GM19438 (cell line): ENCODE measurements around the gene TUBB1.

ENCODE experiments used
- ATAC-seq: cut with Tn5 transposase; IDR thresholded peaks from one replicate; pipeline ENCODE4 v1.9.1; 2021; ENCODE audit warnings: low read depth; ENCODE audit not compliant: unreplicated experiment

The TUBB1 gene

DNA sequence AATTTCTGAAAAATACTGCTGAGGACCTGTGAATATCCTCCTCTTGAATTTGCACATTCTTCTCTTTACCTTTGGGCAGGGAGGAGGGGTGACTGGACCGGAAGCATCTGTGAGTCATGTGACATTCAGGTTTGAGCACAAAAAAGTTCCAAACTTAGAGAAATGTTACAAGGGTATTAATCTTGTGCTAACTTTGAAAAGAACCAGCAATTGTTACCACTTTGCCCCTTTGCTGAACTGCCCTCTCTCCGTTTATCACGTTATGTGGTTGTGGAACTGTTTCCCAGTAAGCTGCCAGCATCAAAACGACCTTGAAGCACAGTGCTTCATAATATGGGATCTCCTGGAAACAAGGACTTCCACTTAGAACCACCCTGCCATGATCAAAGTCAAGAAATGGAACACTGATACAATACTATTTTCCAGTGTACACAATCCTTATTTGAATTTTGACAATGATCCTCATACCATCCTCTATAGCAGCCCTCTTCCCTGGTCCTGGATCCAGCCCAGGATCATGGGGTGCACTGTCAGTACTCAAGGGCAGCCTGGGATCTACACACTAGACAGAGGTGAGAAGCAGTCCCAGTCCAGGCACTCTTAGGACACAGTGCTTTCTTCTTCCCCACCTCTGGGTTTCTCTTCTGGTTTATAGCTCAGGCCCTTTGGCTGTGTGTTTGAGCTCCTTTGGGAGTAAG, 2.3 kb upstream of the TUBB1 start:
- no peak for ATAC-seq

DNA sequence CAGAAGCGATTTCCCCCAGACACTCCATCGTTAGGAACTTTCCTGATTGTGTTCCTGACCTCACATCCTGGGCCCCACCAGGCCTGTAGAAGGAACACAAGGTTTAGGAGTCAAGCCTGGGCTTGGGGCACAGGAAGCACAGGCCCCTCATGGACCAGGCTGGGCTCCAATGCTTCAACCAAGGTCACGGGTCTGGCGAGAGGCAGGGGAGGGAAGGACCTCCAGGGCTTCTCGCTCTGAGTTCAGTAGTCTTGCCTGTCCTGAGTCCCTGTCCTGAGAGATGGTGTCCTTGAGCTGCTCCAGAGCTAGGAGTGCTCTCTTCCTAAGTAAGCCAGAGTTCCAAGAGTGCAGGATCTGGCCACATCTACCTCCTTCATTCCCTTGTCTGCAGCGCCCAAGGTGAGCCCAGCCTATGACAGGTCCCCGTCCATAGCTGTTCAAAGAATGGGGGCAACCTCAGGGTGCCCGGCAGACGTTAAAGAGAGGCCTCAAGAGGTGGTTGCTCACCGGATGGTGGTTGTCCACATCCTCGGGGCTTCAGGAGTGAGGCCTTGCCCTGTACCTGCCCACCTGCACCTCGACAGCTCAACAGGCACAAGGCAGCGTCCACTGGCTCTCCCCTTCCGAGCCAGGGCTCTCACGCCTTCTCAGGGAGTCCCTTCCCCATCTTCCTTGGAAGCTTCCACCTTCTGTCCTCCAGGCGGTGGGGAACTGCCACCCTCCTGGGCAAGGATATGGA, 1.6 kb upstream of the TUBB1 start:
- no peak for ATAC-seq

DNA sequence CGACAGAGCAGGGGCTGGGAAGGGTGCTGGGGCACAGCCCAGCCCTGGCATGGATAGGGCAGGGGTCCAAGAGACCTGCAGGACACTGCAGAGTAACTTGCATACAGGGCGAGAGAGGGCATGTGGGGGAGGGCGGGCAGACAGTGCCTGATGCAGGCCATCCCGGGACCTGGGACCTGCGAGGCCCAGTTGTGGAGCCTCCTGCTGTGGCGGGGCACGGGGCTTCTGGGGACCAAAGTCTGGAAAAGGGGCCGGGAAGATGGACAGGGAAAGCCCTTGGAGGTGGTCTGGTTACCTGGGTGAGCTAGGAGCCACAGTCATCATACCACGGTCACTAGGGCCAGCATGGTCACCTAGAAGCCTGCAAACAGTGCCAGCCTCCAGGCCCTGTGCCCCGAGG, 412 bp upstream of the TUBB1 start:
- ATAC-seq, result no peak

DNA sequence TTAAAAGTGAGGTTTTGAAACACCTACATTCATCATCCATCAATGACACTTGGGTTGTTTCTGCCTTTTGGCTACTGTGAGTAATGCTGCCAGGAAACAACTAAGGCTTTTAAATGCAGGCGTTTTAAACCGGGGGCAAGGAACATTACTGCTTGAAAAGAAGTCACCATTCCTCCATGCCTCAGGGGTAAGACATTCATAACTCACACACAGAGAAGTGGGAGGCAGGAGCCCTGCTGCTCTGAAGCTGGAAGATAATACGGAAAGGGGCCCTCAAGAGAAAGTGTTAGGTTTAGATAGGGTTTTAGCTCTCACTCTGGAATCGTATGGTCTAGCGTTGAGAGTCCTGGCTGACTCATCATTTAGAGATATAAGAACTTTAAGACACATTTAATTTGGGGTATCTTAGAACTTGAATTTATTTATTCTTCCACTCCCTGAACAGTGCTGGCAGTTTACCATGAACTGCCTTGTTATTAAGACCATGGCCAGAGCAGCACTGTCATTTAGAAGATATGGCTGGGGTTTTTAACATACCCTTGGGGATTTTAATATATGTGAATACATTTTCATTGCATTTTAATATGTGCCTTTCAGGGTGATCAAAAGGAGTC, 1.8 kb downstream of the TUBB1 start:
- ATAC-seq, result no peak

DNA sequence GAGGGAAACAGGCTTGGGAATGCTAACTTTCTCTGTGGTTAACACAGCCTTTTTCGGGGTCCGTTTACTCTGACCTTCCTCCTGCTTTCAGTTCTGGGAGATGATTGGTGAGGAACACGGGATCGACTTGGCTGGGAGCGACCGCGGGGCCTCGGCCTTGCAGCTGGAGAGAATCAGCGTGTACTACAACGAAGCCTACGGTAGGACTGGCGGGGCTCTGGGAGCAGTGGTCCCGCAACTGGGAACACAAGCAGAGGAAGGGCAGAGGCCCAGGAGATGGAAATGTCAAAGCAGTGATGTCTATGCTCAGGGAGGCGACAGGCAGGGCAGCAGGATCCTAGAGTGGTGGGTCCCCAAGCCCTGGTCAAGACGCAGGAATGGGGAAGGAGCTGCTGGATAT, 3.5 kb downstream of the TUBB1 start:
- ATAC-seq, result no peak

DNA sequence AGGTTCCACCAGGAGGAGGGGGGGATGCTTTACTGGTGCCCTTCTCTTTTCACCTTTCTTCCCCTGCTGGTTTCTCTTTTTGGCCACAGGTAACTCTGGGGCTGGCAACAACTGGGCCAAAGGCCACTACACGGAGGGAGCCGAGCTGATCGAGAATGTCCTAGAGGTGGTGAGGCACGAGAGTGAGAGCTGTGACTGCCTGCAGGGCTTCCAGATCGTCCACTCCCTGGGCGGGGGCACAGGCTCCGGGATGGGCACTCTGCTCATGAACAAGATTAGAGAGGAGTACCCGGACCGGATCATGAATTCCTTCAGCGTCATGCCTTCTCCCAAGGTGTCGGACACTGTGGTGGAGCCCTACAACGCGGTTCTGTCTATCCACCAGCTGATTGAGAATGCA, 4.4 kb downstream of the TUBB1 start:
- ATAC-seq, result no peak

DNA sequence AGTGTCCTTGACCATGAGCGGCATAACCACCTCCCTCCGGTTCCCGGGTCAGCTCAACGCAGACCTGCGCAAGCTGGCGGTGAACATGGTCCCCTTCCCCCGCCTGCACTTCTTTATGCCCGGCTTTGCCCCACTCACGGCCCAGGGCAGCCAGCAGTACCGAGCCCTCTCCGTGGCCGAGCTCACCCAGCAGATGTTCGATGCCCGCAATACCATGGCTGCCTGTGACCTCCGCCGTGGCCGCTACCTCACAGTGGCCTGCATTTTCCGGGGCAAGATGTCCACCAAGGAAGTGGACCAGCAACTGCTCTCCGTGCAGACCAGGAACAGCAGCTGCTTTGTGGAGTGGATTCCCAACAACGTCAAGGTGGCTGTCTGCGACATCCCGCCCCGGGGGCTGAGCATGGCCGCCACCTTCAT, 4.9 kb downstream of the TUBB1 start:
- no peak for ATAC-seq

DNA sequence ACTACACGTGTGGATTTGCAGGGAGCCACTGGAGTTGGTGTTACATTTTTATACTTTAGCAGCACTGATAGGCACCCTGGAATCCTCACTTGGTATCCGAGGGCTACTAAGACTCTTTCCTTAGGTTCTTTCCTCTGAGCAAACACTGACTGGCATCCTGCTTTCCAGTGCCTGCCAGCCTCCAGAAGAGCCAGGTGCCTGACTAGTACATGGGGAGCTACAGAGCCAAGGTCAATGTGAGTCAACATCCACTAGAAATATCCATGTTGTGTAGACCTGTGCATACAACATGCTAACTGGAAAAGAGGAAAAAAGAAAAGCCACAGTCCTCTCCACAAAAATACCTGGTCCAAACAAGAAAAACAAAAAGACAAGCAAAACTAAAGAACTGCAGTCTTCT, 5.9 kb downstream of the TUBB1 start:
- no peak for ATAC-seq

DNA sequence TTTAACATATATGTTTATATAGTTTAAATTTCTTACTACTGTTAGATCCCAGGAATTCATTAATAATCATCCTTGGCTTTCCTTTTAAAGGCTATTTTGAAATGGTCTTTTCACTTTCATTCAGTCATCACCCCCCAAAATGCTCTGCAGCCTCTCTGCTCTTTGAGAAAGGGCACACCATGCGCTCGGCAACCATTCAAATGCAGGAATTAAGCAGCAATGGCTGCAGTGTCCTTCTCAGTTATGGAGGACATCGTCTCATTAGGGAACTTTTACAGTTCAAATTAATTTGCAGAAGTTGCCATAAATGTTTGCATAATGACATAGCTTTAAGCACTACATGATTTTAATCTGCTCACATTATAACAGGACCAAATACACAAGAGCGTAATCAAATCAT, 6.3 kb downstream of the TUBB1 start:
- no peak for ATAC-seq

DNA sequence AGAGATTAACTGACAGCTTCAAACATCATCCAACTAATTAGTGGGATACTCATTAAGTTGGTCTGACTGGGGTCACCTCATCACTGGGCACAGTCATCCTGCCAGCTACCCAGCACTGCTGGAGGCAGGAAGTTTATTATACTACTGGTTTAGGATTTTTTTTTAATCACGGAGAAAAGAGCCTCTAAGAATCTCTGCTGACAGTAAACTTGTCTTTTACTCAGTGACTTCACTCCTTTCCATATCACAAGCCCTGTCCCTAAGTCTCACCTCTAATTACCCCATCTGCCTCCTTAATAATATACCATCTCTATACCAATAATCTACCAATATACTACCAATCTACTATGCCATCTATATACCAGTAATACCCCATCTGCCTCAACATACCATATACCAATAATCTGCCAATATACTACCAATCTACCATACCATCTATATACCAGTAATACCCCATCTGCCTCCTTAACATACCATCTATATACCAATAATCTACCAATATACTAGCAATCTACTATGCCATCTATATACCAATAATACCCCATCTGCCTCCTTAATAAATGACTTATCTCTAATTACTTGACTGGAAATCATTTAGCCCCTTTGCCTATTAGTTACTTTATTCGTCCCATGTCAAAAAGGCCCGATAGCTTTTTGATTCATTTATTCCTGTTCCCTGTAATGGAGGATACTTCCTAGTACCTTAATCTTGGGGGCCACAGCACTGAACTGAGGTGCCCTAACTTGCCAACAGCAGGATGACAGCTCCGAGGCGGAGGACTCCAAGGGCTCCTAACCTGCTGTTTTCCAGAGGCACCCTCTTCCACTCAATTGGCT, 7.9 kb downstream of the TUBB1 start:
- no peak for ATAC-seq

DNA sequence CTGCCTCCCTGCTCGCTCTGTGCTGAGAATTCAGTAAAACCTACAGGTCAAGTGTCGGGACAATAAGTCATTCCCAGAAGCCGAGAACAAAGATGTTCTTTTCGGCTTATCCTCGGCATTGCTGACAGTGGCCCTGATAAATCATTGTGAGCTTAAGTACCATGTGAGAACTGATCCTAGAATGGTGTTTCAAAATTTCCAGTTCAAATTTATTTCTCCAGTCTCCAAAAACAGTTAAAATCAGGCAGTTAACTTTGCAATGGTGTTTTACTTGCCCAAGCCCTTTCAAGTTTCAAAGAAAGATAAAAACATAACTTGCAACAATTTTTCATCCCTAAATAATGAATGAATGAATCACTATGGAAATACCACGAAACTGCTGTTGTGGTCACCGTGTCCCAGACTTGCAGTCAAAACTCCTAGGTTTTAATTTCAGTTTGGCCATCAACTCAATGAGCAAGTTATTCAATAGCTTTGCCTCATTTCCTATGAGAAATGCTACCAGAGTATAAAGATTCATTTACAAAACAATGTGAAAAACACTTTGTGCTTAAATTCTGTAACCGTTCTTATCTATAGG, 8.6 kb downstream of the TUBB1 start:
- ATAC-seq, result no peak

DNA sequence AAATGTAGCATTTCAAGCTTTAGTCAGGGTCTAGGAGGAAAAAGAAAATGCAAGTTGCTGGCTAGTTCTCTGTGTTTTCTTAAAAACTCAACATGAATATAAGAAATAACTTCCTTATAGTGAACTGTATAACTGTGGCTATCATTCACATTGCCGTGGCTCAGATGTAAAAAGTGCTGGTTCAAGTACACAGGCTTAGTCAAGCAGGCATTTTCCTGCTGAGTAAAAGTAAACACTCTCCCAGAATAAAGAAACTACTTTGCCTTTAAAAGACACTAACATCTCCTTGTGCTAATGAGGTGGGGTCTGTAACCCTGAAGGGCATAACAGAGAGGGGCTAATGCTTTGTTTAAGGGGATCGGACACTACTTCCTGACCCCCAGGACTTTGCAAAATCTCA, 9.6 kb downstream of the TUBB1 start:
- ATAC-seq, result no peak

DNA sequence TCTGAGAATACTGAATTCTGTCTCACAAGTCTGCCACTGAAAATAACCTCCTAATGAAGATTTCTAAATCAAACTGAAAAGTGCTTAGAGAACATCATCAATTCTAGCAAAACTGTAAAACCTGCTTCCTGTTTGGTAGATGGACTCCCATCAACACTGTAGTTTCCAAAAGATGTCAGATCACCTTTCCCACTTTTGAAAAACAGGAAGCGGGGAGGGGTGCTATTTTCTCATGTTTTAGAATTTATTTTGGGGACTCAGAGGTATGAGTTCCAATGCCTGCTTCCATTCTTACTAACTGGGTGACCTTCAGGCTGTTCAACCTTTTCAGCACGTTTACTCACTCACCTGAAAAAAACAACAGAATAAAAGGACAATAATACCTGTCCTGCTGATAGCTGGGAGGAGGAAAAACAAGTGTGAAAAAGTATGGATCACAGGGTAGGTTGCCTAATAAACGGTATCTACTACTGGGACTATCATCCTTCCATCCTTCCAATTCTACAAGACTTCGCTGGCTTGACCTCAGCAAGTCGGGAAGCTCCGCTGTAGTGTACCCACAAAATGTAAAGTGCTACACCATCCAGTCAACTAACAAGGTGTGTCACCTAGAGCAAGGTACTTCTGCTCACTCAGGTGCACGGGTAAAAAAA, 11.8 kb downstream of the TUBB1 start:
- no peak for ATAC-seq

DNA sequence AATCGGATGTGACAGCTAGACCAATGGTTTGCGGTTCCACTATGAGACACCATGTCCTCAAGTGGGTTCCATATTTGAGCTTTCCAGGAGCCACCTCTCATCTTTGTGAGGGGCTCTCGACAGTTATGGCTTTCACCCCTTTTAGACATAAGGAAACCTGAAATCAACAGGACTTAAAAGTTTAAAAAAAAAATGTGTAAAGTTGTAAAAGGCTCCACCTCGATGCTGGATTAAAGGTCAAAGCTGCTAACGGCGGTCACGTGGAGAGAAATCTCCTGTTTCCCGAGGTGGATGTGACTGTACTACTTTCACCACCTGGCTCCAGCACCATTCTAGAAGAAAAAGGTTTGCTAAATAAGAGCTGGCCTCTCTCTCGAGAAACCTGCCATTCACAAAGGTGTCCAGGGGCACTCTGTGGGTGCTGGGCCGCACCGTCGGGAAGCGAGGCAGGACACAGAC, 12.4 kb downstream of the TUBB1 start:
- peak; percentile 8 for ATAC-seq

DNA sequence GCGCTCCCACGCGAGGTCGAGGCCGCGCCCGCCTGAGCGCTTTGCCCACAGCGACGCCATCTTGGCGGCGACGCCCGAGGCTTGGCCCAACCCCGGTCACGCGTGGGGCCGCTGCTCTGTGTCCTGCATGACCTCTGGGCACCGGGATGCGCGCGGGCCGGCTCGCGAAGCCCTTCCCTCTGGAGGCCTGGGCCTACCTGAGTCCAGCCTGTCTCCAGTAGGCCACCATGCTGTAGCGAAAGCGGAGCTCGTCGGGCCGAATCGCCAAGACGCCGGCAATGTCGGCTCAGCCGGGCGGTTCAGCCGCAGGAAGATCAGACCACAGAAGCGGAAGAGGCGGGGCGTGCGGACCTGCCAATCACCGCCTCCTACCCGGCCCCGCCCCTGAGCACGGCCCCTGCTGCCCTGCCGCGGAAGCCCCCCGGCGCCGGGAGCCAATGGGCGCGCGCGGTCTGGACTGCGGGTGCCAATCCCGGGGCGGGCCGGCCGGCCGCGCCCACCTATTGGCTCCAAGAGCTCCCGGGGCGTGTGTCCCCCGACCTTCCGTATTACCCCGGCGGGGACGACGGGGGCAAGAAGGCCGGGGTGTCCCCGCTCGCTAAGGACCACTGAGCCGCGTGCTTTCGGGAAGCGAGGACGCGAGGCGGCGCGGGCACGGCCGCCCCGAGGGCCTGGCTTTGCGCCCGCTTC, 12.9 kb downstream of the TUBB1 start, which contains the start of gene ATP5F1E:
ATP5F1E (minus strand) TSS at position 313 of the 690 bp plus-strand sequence; CDS start at position 229, 84 bp downstream.
- ATAC-seq, result peak; percentile 90

DNA sequence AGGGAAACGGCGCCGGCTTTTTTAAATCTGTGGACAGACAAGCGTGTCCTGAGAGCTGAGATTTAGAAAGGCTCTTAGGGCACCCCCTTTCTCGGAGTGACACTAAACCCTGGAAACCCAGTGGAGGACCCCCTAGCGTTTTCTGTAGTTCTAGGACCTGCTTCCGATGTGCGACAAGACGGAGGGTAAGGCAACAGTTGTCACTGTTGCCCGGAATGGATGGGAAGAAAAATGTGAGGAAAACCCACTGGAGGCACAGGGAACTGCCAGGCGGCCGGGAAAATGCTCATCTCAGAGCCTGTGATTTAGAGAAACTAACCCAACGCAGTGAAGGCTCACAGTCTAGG, 13.5 kb downstream of the TUBB1 start:
- ATAC-seq, result no peak

DNA sequence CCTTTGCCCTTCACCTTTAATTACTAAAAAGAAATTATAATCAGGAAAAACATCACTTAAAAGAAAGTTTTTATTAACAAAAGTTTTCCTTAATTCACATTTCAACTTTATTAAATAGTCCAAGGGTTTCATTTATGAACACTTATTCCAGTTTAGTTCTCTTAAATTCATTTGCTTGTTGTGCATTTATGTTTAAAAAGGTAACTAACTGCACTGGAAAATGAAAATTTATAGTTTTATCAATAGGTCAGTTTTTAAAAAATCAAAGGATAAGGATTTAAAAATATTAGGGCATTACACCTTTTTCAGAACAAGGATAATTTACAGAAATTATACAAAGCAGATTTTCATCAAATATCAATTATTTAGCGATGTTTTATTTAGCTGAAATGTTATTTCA, 13.9 kb downstream of the TUBB1 start:
- no peak for ATAC-seq

DNA sequence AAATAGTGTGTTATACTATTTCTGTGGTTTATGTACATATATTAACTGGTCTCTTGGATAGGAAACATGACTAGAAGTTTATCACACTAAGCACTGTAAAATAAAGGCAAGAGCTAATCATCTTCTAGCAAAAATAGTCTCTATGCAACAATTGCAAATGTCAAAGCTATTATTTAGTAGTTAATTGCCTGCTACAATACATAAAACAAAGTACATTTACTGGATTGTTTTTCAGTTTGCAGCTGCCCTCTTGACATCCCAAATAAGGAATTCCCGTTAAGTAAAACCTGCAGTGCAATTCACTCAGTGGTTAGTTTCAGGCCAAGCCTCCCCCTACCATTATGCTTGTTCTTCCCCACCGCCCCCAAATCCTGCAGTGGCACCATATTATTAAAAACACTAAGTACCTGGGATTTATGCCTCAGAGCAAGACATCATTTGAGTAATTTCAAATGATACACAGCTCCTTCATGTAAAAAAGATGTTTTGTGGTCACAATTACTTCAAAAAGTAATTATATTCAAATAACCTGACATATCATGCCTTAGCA, 14.5 kb downstream of the TUBB1 start:
- ATAC-seq, result no peak

DNA sequence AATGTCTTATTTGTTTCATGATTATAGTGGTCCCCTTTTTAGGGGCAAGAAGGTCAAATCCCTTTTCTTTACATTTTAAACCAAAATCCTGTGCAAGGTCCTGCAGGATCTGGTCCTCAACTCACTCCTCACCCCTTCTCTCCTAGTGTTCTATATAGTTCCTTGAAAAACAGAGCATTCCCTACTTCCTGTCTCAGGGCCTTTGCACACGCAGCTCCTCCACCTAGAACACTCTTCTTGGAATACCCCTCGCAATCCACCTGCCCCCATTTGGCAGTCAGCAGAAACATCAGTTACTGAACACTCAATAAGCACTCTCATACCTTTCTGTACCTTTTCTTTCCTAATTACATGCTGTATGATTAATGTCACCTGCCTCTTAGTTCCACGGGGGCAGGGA, 16.2 kb downstream of the TUBB1 start:
- ATAC-seq, result no peak
